DOHH2 (cell line): ENCODE measurements around the gene MVB12B.

Source experiments
- H3F3A ChIP-seq: fragments of 200-600 bp; sonication (generic), shearing (Covaris generic); 2 replicates; pipeline ENCODE4 v1.6.0; 2016; ENCODE audit warnings: antibody characterized with exemption, mild to moderate bottlenecking; ENCODE audit not compliant: control insufficient read depth, insufficient read depth
- H3K27ac ChIP-seq: fragments of 200-600 bp; sonication (generic); 2 replicates; pipeline ENCODE4 v1.5.1; 2014; ENCODE audit warnings: low read depth, mild to moderate bottlenecking, low read length, moderate library complexity
- H3K27me3 ChIP-seq: fragments of 200-600 bp; sonication (generic); 2 replicates; pipeline ENCODE4 v1.6.1; 2014; ENCODE audit warnings: mild to moderate bottlenecking, low read length, mixed read lengths; ENCODE audit not compliant: control insufficient read depth
- H3K36me3 ChIP-seq: fragments of 200-600 bp; sonication (generic); 2 replicates; pipeline ENCODE4 v1.6.1; 2014; ENCODE audit warnings: mild to moderate bottlenecking, low read length, moderate library complexity, mixed read lengths; ENCODE audit not compliant: control insufficient read depth
- H3K4me1 ChIP-seq: fragments of 200-600 bp; sonication (generic); 2 replicates; pipeline ENCODE4 v1.6.1; 2014; ENCODE audit warnings: mild to moderate bottlenecking, low read length, mixed read lengths; ENCODE audit not compliant: control insufficient read depth
- H3K4me2 ChIP-seq: fragments of 200-600 bp; sonication (generic); 2 replicates; pipeline ENCODE4 v1.6.0; 2014; ENCODE audit warnings: mild to moderate bottlenecking, low read length, moderate library complexity
- H3K4me3 ChIP-seq: fragments of 200-600 bp; sonication (generic); 2 replicates; pipeline ENCODE4 v1.5.1; 2014; ENCODE audit warnings: mild to moderate bottlenecking, low read length, mixed read lengths
- H3K79me2 ChIP-seq: fragments of 200-600 bp; sonication (generic); 2 replicates; pipeline ENCODE4 v1.6.1; 2014; ENCODE audit warnings: mild to moderate bottlenecking, low read length, mixed read lengths; ENCODE audit not compliant: control insufficient read depth
- H3K9me2 ChIP-seq: fragments of 200-600 bp; sonication (generic); replicated peaks from 2 replicates; pipeline ENCODE4 v1.6.1; 2014; ENCODE audit warnings: mild to moderate bottlenecking, low read length, mixed read lengths; ENCODE audit not compliant: control insufficient read depth
- H3K9me3 ChIP-seq: fragments of 200-600 bp; sonication (generic); 2 replicates; pipeline ENCODE4 v1.6.1; 2014; ENCODE audit warnings: antibody characterized with exemption, low read length, mixed read lengths; ENCODE audit not compliant: control insufficient read depth, insufficient read depth
- H4K20me1 ChIP-seq: fragments of 200-600 bp; sonication (generic); 2 replicates; pipeline ENCODE4 v1.6.0; 2014; ENCODE audit warnings: low read depth, mild to moderate bottlenecking, antibody characterized with exemption, low read length, moderate library complexity; ENCODE audit not compliant: control insufficient read depth, insufficient read depth
- EZH2phosphoT487 ChIP-seq: fragments of 200-600 bp; sonication (generic); IDR thresholded peaks from 2 replicates; pipeline ENCODE4 v1.6.1; 2017; ENCODE audit warnings: borderline replicate concordance, mild to moderate bottlenecking, antibody characterized with exemption, low read length, moderate library complexity, mixed read lengths
- TF ChIP-seq, protein P1 (sequence below): fragments of 200-600 bp; sonication (generic); IDR thresholded peaks from one replicate; pipeline ENCODE4 v1.5.1; 2014; ENCODE audit warnings: antibody characterized with exemption, mild to moderate bottlenecking, low read depth, low read length; ENCODE audit not compliant: poor library complexity, severe bottlenecking

MVB12B gene

DNA sequence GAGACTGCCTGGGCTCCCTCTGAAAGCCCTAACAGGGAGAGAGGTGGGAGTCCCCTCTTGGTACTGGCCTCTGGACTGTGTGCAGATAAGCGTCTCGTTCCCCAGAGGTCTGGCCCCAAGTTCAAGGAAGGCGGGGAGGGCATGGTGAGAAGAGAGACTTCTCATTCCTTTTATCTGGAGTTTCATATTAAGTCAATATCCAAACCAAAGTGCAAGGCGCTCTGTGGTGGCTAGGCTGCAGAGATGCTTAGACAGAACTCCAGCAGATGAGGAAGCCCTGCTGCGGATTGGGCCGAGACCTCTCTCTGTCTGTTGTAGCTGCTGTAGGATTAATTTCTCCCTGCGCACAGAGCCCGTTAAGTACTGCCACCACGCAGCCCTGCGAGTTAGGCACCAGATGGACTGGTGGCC lies 16.0 kb downstream of the MVB12B start:
- TF ChIP-seq, protein P1, sequence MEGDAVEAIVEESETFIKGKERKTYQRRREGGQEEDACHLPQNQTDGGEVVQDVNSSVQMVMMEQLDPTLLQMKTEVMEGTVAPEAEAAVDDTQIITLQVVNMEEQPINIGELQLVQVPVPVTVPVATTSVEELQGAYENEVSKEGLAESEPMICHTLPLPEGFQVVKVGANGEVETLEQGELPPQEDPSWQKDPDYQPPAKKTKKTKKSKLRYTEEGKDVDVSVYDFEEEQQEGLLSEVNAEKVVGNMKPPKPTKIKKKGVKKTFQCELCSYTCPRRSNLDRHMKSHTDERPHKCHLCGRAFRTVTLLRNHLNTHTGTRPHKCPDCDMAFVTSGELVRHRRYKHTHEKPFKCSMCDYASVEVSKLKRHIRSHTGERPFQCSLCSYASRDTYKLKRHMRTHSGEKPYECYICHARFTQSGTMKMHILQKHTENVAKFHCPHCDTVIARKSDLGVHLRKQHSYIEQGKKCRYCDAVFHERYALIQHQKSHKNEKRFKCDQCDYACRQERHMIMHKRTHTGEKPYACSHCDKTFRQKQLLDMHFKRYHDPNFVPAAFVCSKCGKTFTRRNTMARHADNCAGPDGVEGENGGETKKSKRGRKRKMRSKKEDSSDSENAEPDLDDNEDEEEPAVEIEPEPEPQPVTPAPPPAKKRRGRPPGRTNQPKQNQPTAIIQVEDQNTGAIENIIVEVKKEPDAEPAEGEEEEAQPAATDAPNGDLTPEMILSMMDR: no peak
- TF ChIP-seq EZH2phosphoT487: no peak
- Histone ChIP-seq H3K4me3 (no peak overlapping the region), H3K36me3 (no peaks in the 10 kb centered on the region), H3F3A (no peaks in the 10 kb centered on the region), H3K4me1 (no peaks in the 10 kb centered on the region), H3K4me2 (no peak overlapping the region), H3K9me2 (no peaks in the 10 kb centered on the region), H3K27ac (no peak overlapping the region), H3K79me2 (no peaks in the 10 kb centered on the region), H3K27me3 (peaks cover 27% of the 10 kb centered on the region), H3K9me3 (no peaks in the 10 kb centered on the region), H4K20me1 (no peaks in the 10 kb centered on the region)

DNA sequence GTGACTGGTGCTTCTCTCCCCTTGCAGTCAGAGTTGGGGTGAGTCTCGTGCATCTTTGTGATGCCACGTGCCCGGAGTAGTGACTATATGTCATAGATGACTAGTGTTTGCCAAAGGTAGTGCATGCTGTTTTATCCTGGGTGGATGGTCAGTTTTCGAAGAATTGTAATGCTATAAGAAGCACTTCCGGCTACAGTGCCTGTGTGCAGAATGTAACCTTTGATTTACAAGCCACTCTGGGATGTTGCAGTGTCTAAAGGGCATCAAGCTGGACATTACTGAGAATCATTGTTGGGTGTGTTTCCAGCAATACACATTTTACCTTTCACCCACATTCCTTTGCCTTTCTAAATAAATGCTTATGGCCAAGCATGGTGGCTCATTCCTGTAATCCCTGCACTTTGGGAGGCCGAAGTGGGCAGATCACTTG lies 16.7 kb downstream of the MVB12B start:
- Histone ChIP-seq H3K4me2 (no peak overlapping the region), H3K36me3 (no peaks in the 10 kb centered on the region), H4K20me1 (no peaks in the 10 kb centered on the region), H3K79me2 (no peaks in the 10 kb centered on the region), H3K9me3 (no peaks in the 10 kb centered on the region), H3K4me3 (no peak overlapping the region), H3K9me2 (no peaks in the 10 kb centered on the region), H3K27me3 (peaks cover 34% of the 10 kb centered on the region), H3K4me1 (no peaks in the 10 kb centered on the region), H3K27ac (no peak overlapping the region), H3F3A (no peaks in the 10 kb centered on the region)
- TF ChIP-seq, protein P1: no peak
- TF ChIP-seq EZH2phosphoT487: no peak

DNA sequence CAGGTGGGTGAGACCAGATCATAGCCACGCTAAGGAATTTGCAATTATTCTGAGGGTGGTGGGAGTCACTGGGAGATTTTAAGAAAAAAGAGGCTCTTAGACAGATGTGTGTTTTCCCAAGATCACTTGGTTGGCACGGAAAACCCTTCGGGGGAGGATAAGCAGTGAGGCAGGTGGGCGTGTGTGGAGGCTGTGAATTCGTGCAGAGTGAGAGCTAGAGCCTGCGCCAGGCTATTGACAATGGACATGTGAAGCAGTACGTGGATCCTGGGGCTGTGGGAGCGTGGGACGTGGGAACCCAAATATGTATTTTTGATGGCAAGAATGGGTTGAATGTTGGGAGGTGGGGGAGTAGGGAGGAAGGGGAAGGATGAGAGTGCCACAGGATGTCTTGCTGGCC lies 19.4 kb downstream of the MVB12B start:
- Histone ChIP-seq H3K79me2 (no peaks in the 10 kb centered on the region), H4K20me1 (no peaks in the 10 kb centered on the region), H3K36me3 (no peaks in the 10 kb centered on the region), H3K4me3 (no peak overlapping the region), H3K4me1 (no peaks in the 10 kb centered on the region), H3K27me3 (peaks cover 49% of the 10 kb centered on the region), H3K4me2 (no peak overlapping the region), H3K27ac (no peak overlapping the region), H3F3A (no peaks in the 10 kb centered on the region), H3K9me3 (no peaks in the 10 kb centered on the region), H3K9me2 (no peaks in the 10 kb centered on the region)
- no peak for TF ChIP-seq EZH2phosphoT487
- TF ChIP-seq, protein P1: no peak

DNA sequence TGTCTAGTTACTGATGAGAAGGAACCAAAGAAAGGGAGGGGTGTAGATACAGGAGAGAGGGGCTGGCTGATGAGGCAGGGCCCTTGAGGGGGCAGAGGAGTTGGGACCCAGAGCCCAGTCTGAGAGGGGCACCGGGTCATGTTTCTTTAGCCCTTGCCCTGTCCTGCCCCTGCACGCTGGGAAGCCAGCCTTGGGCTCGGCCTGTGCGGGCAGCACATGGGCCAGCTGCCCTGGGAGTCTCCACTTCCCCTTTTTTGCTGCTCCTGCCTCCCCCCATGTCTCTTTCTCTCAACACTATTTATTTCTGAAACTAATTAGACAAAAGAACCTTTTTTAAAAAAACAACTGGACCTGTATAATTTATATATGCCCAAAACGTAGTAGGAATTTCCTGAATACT lies 20.5 kb downstream of the MVB12B start:
- H3K79me2 ChIP-seq: no peaks in the 10 kb centered on the region
- no peaks in the 10 kb centered on the region for H4K20me1 ChIP-seq
- H3K4me1 ChIP-seq: no peaks in the 10 kb centered on the region
- H3K27ac ChIP-seq: no peak overlapping the region
- no peaks in the 10 kb centered on the region for H3K9me3 ChIP-seq
- no peaks in the 10 kb centered on the region for H3K36me3 ChIP-seq
- H3K4me3 ChIP-seq: no peak overlapping the region
- H3F3A ChIP-seq: no peaks in the 10 kb centered on the region
- TF ChIP-seq, protein P1: no peak
- no peak for TF ChIP-seq EZH2phosphoT487
- H3K27me3 ChIP-seq: peaks cover 44% of the 10 kb centered on the region
- no peaks in the 10 kb centered on the region for H3K9me2 ChIP-seq
- no peak overlapping the region for H3K4me2 ChIP-seq
